B cell (primary cell): ENCODE results near the gene RBM28. TPM values are rescaled to one million over a fixed set of nuclear protein-coding genes. Genes with fewer than 3 reads are reported as not detected.

Experiments
- ATAC-seq: fragments of 200-7000 bp; cut with Tn5 transposase; one replicate; pipeline ENCODE4 v1.10.0; 2021; ENCODE audit warnings: low read depth, mild to moderate bottlenecking, moderate number of reproducible peaks, moderate library complexity
- CTCF ChIA-PET: fragments of 350-600 bp; sonication (Branson Sonifier 250); formaldehyde crosslinking; loops from one replicate; lab custom pipeline; 2021; ENCODE audit warnings: antibody characterized with exemption, inconsistent platforms; lab: Charles Lee
- POLR2A ChIA-PET: fragments of 350-600 bp; sonication (Branson Sonifier 250); formaldehyde crosslinking; loops from one replicate; lab custom pipeline; 2021; ENCODE audit warnings: antibody characterized with exemption; lab: Charles Lee
- DNase-seq: peaks from one replicate; pipeline ENCODE4 v3.0.0; 2013
- H2AFZ ChIP-seq: 2 replicates; pipeline ENCODE4 v1.6.1; 2012; ENCODE audit warnings: mild to moderate bottlenecking, low read depth, low read length; ENCODE audit not compliant: insufficient read depth, poor library complexity, severe bottlenecking
- H3K27ac ChIP-seq, 2 donors: 1 replicate in 1 of 2; 2 replicates in 1 of 2; pipeline ENCODE4 v1.5.1; 2012 to 2013; ENCODE audit warnings: low read length in 2 of 2, mild to moderate bottlenecking in 2 of 2, moderate library complexity in 1 of 2
- H3K27me3 ChIP-seq, 4 experiments: fragments of 200-600 bp in 1 of 4; sonication (generic) in 1 of 4; replicated peaks in 1 of 4; 1 replicate in 2 of 4; 2 replicates in 2 of 4; pipeline versions ENCODE4 v1.6.1 to v1.7.0; 2013 to 2016; ENCODE audit warnings: low read length in 3 of 4, mild to moderate bottlenecking in 2 of 4, mixed read lengths in 1 of 4, moderate library complexity in 1 of 4; ENCODE audit not compliant: insufficient read depth in 4 of 4, control insufficient read depth in 3 of 4; ENCODE audit errors: control extremely low read depth in 1 of 4
- H3K36me3 ChIP-seq, 2 experiments: replicated peaks in 1 of 2; 1 replicate in 1 of 2; 2 replicates in 1 of 2; pipeline versions ENCODE4 v1.6.1 to v1.7.1; 2013; ENCODE audit warnings: low read length in 1 of 2; ENCODE audit not compliant: insufficient read depth in 2 of 2, control insufficient read depth in 1 of 2; ENCODE audit errors: control extremely low read depth in 1 of 2, extremely low read depth in 1 of 2
- H3K4me1 ChIP-seq, 2 donors: fragments of 200-600 bp in 1 of 2; sonication (generic) in 1 of 2; 1 replicate in 1 of 2; 2 replicates in 1 of 2; pipeline versions ENCODE4 v1.5.1 to v1.6.1; 2013 to 2017; ENCODE audit warnings: low read length in 2 of 2; ENCODE audit not compliant: control insufficient read depth in 2 of 2, insufficient read depth in 2 of 2
- H3K4me2 ChIP-seq: replicated peaks from 2 replicates; pipeline ENCODE3; 2012; ENCODE audit warnings: mild to moderate bottlenecking, low read depth, low read length; ENCODE audit not compliant: poor library complexity, severe bottlenecking
- H3K4me3 ChIP-seq, 5 experiments: fragments of 200-600 bp in 1 of 5; sonication (generic) in 1 of 5; 1 replicate in 3 of 5; 2 replicates in 2 of 5; pipeline versions ENCODE4 v1.5.1 to v1.7.0; 2011 to 2016; ENCODE audit warnings: low read length in 4 of 5, mild to moderate bottlenecking in 4 of 5, low read depth in 2 of 5, control low read depth in 1 of 5, moderate library complexity in 1 of 5; ENCODE audit not compliant: insufficient read depth in 1 of 5; ENCODE audit errors: control extremely low read depth in 1 of 5, extremely low read depth in 1 of 5
- H3K79me2 ChIP-seq: fragments of 200-600 bp; sonication (generic); one replicate; pipeline ENCODE4 v1.6.0; 2016; ENCODE audit warnings: low read length; ENCODE audit not compliant: control insufficient read depth, insufficient read depth
- H3K9ac ChIP-seq: fragments of 200-600 bp; sonication (generic); 2 replicates; pipeline ENCODE4 v1.6.1; 2017; ENCODE audit warnings: mild to moderate bottlenecking, low read length, moderate library complexity
- H3K9me3 ChIP-seq, 3 donors: one replicate each; pipeline versions ENCODE4 v1.6.1 to v1.7.1; 2013; ENCODE audit warnings: low read length in 2 of 3; ENCODE audit not compliant: control insufficient read depth in 2 of 3, insufficient read depth in 1 of 3; ENCODE audit errors: control extremely low read depth in 1 of 3
- H4K20me1 ChIP-seq: 2 replicates; pipeline ENCODE4 v1.6.0; 2012; ENCODE audit warnings: mild to moderate bottlenecking, low read length; ENCODE audit not compliant: insufficient read depth, control insufficient read depth, poor library complexity, severe bottlenecking
- H3K27ac Mint-ChIP-seq: one replicate; pipeline ENCODE4 v1.8.0; 2021; ENCODE audit warnings: mixed read lengths
- H3K27me3 Mint-ChIP-seq: one replicate; pipeline ENCODE4 v1.8.0; 2021; ENCODE audit warnings: mixed read lengths
- H3K4me1 Mint-ChIP-seq: one replicate; pipeline ENCODE4 v1.8.0; 2021; ENCODE audit warnings: mixed read lengths
- H3K4me3 Mint-ChIP-seq: one replicate; pipeline ENCODE4 v1.8.0; 2021; ENCODE audit warnings: mixed read lengths
- H3K9me3 Mint-ChIP-seq: one replicate; pipeline ENCODE4 v1.8.0; 2022; ENCODE audit warnings: mixed read lengths; ENCODE audit not compliant: insufficient read depth
- CTCF ChIP-seq: fragments of 200-600 bp; IDR thresholded peaks from one replicate; pipeline ENCODE4 v1.8.0; 2022; ENCODE audit warnings: antibody characterized with exemption, mild to moderate bottlenecking
- EZH2 ChIP-seq: IDR thresholded peaks from 2 replicates; pipeline ENCODE4 v1.6.1; 2012; ENCODE audit warnings: borderline replicate concordance, low read depth, mild to moderate bottlenecking, moderate library complexity, low read length; ENCODE audit not compliant: insufficient read depth, poor library complexity, severe bottlenecking
- WGBS: methylation state at CpG from one replicate; pipeline ENCODE4 v1.1.5; 2013; ENCODE audit warnings: missing lambda C conversion rate; ENCODE audit not compliant: insufficient coverage; 5-methylcytosine and 5-hydroxymethylcytosine counted together
- intact Hi-C: fragments of 100-400 bp; cut with micrococcal nuclease; formaldehyde crosslinking; loops from one replicate; pipeline ENCODE4 v1.10.0; 2022
- polyA plus RNA-seq: library from polyadenylated mRNA; depleted of rRNA; stranded (reverse); fragments of >200 nt; gene quantifications from 2 replicates; pipeline ENCODE4 v1.2.3, GENCODE V29; 2012
- total RNA-seq, 2 donors: library from RNA; stranded (reverse); fragments of 120-200 nt in 1 of 2; gene quantifications; 1 replicate in 1 of 2; 2 replicates in 1 of 2; pipeline versions ENCODE4 v1.2.3 to v1.2.4, GENCODE V29; 2013 to 2022

The RBM28 gene
- total and polyA plus RNA-seq, 2 donors (not counting 1 experiment from before 2014, with no cell fraction given), result 10.7 to 46.2 TPM

GRCh38 chr7:128361411-128362379 lies 18.0 kb upstream of the RBM28 start, which contains the start of gene PRRT4:
TSS of gene PRRT4 (minus strand) at chr7:128361690.
- WGBS, result under 1% methylated on average over 87 of the region's 88 CpGs
- H3K4me3 ChIP-seq, result peak within 1 kb of the TSS; percentile 15 to 50 (median 46)

More at GRCh38 chr7:128361411-128362379, 18.0 kb upstream of the RBM28 start, which contains the start of gene PRRT4:
- H3K36me3 ChIP-seq, result no peaks in the 10 kb centered on the region
- DNase-seq (peak; percentile 50), ATAC-seq (peak; percentile 58)
- peak within 1 kb of the TSS; percentile 91 for H3K4me2 ChIP-seq
- H3K79me2 ChIP-seq, result no peaks in the 10 kb centered on the region
- ChIA-PET POLR2A (no interaction called here), CTCF (interaction anchor here (0.8 kb wide), 1 partner anchor 13 kb away, joined by 3 read pairs; no protein-coding TSS in a partner anchor)
- intact Hi-C loops, result no loop called here
- H2AFZ ChIP-seq, result peak within 1 kb of the TSS; percentile 63
- Mint-ChIP-seq H3K4me3 (peak within 1 kb of the TSS; percentile 79), H3K27me3 (peaks cover 76% of the 10 kb centered on the region), H3K4me1 (peaks cover 17% of the 10 kb centered on the region), H3K27ac (no peak within 1 kb of the TSS), H3K9me3 (no peaks in the 10 kb centered on the region)
- H3K27me3 ChIP-seq, result peaks cover 0 to 61% (median 32%) of the 10 kb centered on the region in 4 experiments
- H3K9me3 ChIP-seq, result peaks cover 0 to 3% (median 0%) of the 10 kb centered on the region in 3 donors
- H4K20me1 ChIP-seq, result no peaks in the 10 kb centered on the region
- no peak for TF ChIP-seq CTCF
- no peak for TF ChIP-seq EZH2
- H3K27ac ChIP-seq, result no peak within 1 kb of the TSS
- peaks cover 15 to 16% of the 10 kb centered on the region in 2 donors for H3K4me1 ChIP-seq
- peak within 1 kb of the TSS; percentile 51 for H3K9ac ChIP-seq
